ENCODE results near the gene DUSP21.

DNA sequence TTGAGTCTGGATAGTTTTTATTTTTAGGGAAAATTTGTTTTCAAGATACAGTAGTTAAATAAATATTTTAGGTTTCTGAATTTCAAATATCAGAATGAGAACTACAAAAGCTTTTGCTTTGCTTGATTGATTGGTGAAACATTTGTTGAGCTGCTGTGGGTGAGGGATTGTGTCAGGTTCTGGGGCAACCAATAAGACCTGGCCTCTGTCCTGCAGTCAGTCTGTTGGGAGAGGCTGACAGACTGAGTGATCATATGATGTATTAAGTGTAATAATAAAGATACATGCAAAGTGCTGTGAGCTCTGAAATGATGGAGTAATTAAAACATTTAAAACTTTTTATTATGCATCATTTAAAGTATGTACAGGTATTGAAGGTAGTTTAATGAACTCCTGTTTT is 38.8 kb downstream of the DUSP21 start:
- TF ChIP-seq YY1 (IDR thresholded peaks at IDR 0.05; ENCODE audit: extremely low read depth, insufficient replicate concordance, low read depth, low read length) = no peak
- no peak for TF ChIP-seq JUND (IDR thresholded peaks at IDR 0.05)
- no peak for TF ChIP-seq EZH2 (IDR thresholded peaks at IDR 0.05)
- TF ChIP-seq, protein P1, sequence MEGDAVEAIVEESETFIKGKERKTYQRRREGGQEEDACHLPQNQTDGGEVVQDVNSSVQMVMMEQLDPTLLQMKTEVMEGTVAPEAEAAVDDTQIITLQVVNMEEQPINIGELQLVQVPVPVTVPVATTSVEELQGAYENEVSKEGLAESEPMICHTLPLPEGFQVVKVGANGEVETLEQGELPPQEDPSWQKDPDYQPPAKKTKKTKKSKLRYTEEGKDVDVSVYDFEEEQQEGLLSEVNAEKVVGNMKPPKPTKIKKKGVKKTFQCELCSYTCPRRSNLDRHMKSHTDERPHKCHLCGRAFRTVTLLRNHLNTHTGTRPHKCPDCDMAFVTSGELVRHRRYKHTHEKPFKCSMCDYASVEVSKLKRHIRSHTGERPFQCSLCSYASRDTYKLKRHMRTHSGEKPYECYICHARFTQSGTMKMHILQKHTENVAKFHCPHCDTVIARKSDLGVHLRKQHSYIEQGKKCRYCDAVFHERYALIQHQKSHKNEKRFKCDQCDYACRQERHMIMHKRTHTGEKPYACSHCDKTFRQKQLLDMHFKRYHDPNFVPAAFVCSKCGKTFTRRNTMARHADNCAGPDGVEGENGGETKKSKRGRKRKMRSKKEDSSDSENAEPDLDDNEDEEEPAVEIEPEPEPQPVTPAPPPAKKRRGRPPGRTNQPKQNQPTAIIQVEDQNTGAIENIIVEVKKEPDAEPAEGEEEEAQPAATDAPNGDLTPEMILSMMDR (IDR thresholded peaks at IDR 0.05 in 2 of 3, conservative IDR thresholded peaks at IDR 0.05 in 1 of 3; ENCODE audit: borderline replicate concordance in 1 of 3, insufficient read depth in 1 of 3, low read depth in 2 of 3, low read length in 2 of 3) = no peak
- no peak for TF ChIP-seq SP1 (IDR thresholded peaks at IDR 0.05; ENCODE audit: low read depth)
- TF ChIP-seq POLR2A (IDR thresholded peaks at IDR 0.05; ENCODE audit: borderline replicate concordance, extremely low read depth, insufficient read depth, insufficient read length) = no peak
- TF ChIP-seq EGR1 (IDR thresholded peaks at IDR 0.05; ENCODE audit: low read depth) = no peak
- no peak for TF ChIP-seq POLR2AphosphoS5 (IDR thresholded peaks at IDR 0.05; ENCODE audit: low read depth, low read length)
- TF ChIP-seq EZH2phosphoT487 (IDR thresholded peaks at IDR 0.05; ENCODE audit: borderline replicate concordance) = no peak
- TF ChIP-seq ELF1 (IDR thresholded peaks at IDR 0.05; ENCODE audit: borderline replicate concordance, low read depth) = no peak
- TF ChIP-seq, protein P2, sequence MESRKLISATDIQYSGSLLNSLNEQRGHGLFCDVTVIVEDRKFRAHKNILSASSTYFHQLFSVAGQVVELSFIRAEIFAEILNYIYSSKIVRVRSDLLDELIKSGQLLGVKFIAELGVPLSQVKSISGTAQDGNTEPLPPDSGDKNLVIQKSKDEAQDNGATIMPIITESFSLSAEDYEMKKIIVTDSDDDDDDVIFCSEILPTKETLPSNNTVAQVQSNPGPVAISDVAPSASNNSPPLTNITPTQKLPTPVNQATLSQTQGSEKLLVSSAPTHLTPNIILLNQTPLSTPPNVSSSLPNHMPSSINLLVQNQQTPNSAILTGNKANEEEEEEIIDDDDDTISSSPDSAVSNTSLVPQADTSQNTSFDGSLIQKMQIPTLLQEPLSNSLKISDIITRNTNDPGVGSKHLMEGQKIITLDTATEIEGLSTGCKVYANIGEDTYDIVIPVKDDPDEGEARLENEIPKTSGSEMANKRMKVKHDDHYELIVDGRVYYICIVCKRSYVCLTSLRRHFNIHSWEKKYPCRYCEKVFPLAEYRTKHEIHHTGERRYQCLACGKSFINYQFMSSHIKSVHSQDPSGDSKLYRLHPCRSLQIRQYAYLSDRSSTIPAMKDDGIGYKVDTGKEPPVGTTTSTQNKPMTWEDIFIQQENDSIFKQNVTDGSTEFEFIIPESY (IDR thresholded peaks at IDR 0.05; ENCODE audit: extremely low read depth, insufficient replicate concordance, low read length) = no peak
- TF ChIP-seq CEBPB (IDR thresholded peaks at IDR 0.05; ENCODE audit: low read depth) = no peak
- TF ChIP-seq RAD21 (IDR thresholded peaks at IDR 0.05; ENCODE audit: low read depth) = no peak
- TF ChIP-seq ZNF274 (IDR thresholded peaks at IDR 0.05; ENCODE audit: low read depth, low read length) = no peak

Data from HCT116 (cell line).